Panc1 (cell line): ENCODE data around the gene TBX3. TPM values are rescaled to one million over a fixed set of nuclear protein-coding genes. Genes with fewer than 3 reads are reported as not detected.

Experiments used
- ATAC-seq: fragments of 200-7000 bp; cut with Tn5 transposase; 2 replicates; pipeline ENCODE4 v1.9.1; 2020; ENCODE audit warnings: mild to moderate bottlenecking, moderate library complexity
- BruUV-seq: library from RNA; stranded (reverse); fragments of 400-500 nt; replicated peaks from 2 replicates; lab custom pipeline; 2021; lab: Mats Ljungman, UMichigan
- CTCF ChIA-PET: fragments of 300-600 bp; sonication (Branson Sonifier 250); formaldehyde crosslinking; loops from one replicate; lab custom pipeline; 2022; ENCODE audit warnings: antibody characterized with exemption; lab: Charles Lee
- POLR2A ChIA-PET: fragments of 300-600 bp; sonication (Branson Sonifier 250); formaldehyde crosslinking; loops from one replicate; lab custom pipeline; 2022; ENCODE audit warnings: antibody characterized with exemption; lab: Charles Lee
- DNase-seq: peaks from one replicate; pipeline ENCODE4 v3.0.0-alpha.2; 2010; ENCODE audit warnings: low read depth, low spot score
- H3K27ac ChIP-seq: 2 replicates; pipeline ENCODE4 v1.5.1; 2011; ENCODE audit warnings: mild to moderate bottlenecking, low read length, inconsistent platforms
- H3K27me3 ChIP-seq: fragments of 200-500 bp; sonication (Bioruptor generic); 2 replicates; pipeline ENCODE4 v1.6.0; 2014; ENCODE audit warnings: low read length, inconsistent platforms; ENCODE audit not compliant: control insufficient read depth, insufficient read depth
- H3K36me3 ChIP-seq: fragments of 200-500 bp; sonication (Bioruptor generic); 2 replicates; pipeline ENCODE4 v1.5.1; 2014; ENCODE audit warnings: inconsistent platforms, mild to moderate bottlenecking, low read length, moderate library complexity; ENCODE audit not compliant: control insufficient read depth, insufficient read depth
- H3K4me1 ChIP-seq: 2 replicates; pipeline ENCODE4 v1.5.1; 2011; ENCODE audit warnings: inconsistent platforms, mild to moderate bottlenecking, low read length, moderate library complexity; ENCODE audit not compliant: control insufficient read depth, insufficient read depth
- H3K4me3 ChIP-seq, 2 experiments: 2 replicates each; pipeline ENCODE4 v1.5.1; 2011 to 2012; ENCODE audit warnings: low read depth in 2 of 2, low read length in 2 of 2, mild to moderate bottlenecking in 2 of 2, inconsistent platforms in 1 of 2, moderate library complexity in 1 of 2
- H3K9me3 ChIP-seq: fragments of 200-500 bp; sonication (Bioruptor generic); 2 replicates; pipeline ENCODE4 v1.5.1; 2014; ENCODE audit warnings: low read depth, mild to moderate bottlenecking, inconsistent platforms, low read length, moderate library complexity; ENCODE audit not compliant: control insufficient read depth, insufficient read depth
- POLR2AphosphoS5 ChIP-seq: IDR thresholded peaks from 2 replicates; pipeline ENCODE4 v1.6.1; 2012; ENCODE audit warnings: mild to moderate bottlenecking, low read depth, low read length, moderate library complexity
- SIN3A ChIP-seq: IDR thresholded peaks from 2 replicates; pipeline ENCODE4 v1.6.1; 2012; ENCODE audit warnings: low read depth, mild to moderate bottlenecking, low read length, moderate library complexity, borderline replicate concordance; ENCODE audit not compliant: insufficient read depth
- TCF7L2 ChIP-seq: IDR thresholded peaks from 2 replicates; pipeline ENCODE4 v1.6.1; 2011; ENCODE audit warnings: mild to moderate bottlenecking, low read depth, low read length, inconsistent platforms
- in situ Hi-C: cut with HindIII; loops from 2 replicates; pipeline ENCODE4 v1.10.0; 2016; ENCODE audit warnings: low sequenced_read_pairs, low pct_unique_long_range_greater_than_20kb
- intact Hi-C: fragments of 100-400 bp; cut with micrococcal nuclease; formaldehyde crosslinking; loops from one replicate; pipeline ENCODE4 v1.10.0; 2022; ENCODE audit not compliant: unreplicated experiment
- total RNA-seq: library from RNA; stranded (reverse); gene quantifications from one replicate; pipeline ENCODE4 v1.2.1, GENCODE V29; 2021; ENCODE audit not compliant: unreplicated experiment
- TF ChIP-seq, protein P1 (sequence below): fragments of 450-650 bp; IDR thresholded peaks from 2 replicates; pipeline ENCODE4 v1.5.1; 2017; ENCODE audit warnings: mild to moderate bottlenecking
- TF ChIP-seq, protein P2 (sequence below), 2 experiments: IDR thresholded peaks; 2 replicates each; pipeline ENCODE4 v1.6.1; 2011 to 2012; ENCODE audit warnings: low read depth in 2 of 2, control low read depth in 1 of 2, low read length in 1 of 2, mild to moderate bottlenecking in 1 of 2, moderate library complexity in 1 of 2; ENCODE audit not compliant: insufficient read depth in 1 of 2

The TBX3 gene
- total RNA-seq, 1 experiment from 2014 or later, result 5.1 TPM

DNA sequence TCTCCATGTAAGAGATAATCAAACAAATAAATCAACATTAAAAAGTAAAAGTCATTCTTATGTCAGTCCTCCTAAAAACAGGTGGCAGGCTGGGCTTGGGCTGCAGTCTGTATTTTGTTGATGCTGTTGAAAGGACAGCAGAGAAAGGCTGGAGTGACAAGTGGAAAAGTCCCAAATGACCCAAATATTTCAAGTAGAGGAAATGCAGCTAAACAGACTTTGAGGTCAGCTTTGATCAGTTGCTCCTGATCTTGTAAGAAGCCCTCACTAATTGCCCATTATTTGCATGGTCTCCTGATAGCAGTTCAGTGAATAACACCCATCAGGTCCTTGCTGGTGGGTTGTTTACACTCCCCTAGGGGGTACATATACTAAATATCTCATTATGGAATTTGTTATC is 24.9 kb downstream of the TBX3 start:
- in situ Hi-C loops, result no loop called here
- DNase-seq, result no peak
- H3K36me3 ChIP-seq, result no peaks in the 10 kb centered on the region
- TF ChIP-seq, protein P1, sequence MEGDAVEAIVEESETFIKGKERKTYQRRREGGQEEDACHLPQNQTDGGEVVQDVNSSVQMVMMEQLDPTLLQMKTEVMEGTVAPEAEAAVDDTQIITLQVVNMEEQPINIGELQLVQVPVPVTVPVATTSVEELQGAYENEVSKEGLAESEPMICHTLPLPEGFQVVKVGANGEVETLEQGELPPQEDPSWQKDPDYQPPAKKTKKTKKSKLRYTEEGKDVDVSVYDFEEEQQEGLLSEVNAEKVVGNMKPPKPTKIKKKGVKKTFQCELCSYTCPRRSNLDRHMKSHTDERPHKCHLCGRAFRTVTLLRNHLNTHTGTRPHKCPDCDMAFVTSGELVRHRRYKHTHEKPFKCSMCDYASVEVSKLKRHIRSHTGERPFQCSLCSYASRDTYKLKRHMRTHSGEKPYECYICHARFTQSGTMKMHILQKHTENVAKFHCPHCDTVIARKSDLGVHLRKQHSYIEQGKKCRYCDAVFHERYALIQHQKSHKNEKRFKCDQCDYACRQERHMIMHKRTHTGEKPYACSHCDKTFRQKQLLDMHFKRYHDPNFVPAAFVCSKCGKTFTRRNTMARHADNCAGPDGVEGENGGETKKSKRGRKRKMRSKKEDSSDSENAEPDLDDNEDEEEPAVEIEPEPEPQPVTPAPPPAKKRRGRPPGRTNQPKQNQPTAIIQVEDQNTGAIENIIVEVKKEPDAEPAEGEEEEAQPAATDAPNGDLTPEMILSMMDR, result no peak
- TF ChIP-seq, protein P2, sequence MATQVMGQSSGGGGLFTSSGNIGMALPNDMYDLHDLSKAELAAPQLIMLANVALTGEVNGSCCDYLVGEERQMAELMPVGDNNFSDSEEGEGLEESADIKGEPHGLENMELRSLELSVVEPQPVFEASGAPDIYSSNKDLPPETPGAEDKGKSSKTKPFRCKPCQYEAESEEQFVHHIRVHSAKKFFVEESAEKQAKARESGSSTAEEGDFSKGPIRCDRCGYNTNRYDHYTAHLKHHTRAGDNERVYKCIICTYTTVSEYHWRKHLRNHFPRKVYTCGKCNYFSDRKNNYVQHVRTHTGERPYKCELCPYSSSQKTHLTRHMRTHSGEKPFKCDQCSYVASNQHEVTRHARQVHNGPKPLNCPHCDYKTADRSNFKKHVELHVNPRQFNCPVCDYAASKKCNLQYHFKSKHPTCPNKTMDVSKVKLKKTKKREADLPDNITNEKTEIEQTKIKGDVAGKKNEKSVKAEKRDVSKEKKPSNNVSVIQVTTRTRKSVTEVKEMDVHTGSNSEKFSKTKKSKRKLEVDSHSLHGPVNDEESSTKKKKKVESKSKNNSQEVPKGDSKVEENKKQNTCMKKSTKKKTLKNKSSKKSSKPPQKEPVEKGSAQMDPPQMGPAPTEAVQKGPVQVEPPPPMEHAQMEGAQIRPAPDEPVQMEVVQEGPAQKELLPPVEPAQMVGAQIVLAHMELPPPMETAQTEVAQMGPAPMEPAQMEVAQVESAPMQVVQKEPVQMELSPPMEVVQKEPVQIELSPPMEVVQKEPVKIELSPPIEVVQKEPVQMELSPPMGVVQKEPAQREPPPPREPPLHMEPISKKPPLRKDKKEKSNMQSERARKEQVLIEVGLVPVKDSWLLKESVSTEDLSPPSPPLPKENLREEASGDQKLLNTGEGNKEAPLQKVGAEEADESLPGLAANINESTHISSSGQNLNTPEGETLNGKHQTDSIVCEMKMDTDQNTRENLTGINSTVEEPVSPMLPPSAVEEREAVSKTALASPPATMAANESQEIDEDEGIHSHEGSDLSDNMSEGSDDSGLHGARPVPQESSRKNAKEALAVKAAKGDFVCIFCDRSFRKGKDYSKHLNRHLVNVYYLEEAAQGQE (IDR thresholded peaks at IDR 0.05; ENCODE audit: insufficient read depth in 1 of 2, low read depth in 2 of 2, low read length in 1 of 2), result no peak
- TF ChIP-seq SIN3A (no peak), TCF7L2 (no peak), POLR2AphosphoS5 (no peak)
- no peak overlapping the region for H3K4me3 ChIP-seq
- H3K27me3 ChIP-seq, result no peaks in the 10 kb centered on the region
- no peak overlapping the region for H3K27ac ChIP-seq
- no TSS peak for BruUV-seq
- CTCF ChIA-PET, result no interaction called here
- intact Hi-C loops, result no loop called here
- no peaks in the 10 kb centered on the region for H3K4me1 ChIP-seq
- POLR2A ChIA-PET, result no interaction called here
- ATAC-seq, result no peak
- no peaks in the 10 kb centered on the region for H3K9me3 ChIP-seq

DNA sequence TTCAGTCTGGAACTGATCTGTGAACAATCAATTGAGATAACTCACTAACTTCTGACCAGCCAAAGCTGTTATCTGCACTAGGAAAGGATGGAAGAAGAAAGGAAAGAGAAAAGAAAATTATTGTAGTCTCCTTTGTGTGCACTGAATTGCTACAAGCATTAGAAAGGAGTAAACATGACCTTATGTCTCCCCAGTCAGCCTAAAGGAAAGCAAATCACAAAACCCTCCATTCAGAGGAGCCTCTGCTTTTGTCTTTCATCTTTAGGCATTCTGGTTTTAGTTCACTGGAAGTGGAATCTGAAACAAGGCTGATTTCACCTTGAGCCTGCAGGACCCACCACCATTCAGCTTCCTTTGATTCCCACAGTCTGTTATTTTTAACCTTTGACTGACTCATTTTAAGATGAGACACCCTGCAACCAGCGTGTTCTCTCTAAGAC is 26.0 kb downstream of the TBX3 start:
- TF ChIP-seq, protein P1, result no peak
- TF ChIP-seq TCF7L2 (no peak), SIN3A (no peak), POLR2AphosphoS5 (no peak)
- TF ChIP-seq, protein P2 (IDR thresholded peaks at IDR 0.05; ENCODE audit: insufficient read depth in 1 of 2, low read depth in 2 of 2, low read length in 1 of 2), result no peak
- DNase-seq, result no peak
- ChIA-PET POLR2A (no interaction called here), CTCF (no interaction called here)
- no TSS peak for BruUV-seq
- in situ Hi-C loops, result no loop called here
- intact Hi-C loops, result no loop called here
- H3K27me3 ChIP-seq, result no peaks in the 10 kb centered on the region
- no peaks in the 10 kb centered on the region for H3K36me3 ChIP-seq
- H3K9me3 ChIP-seq, result no peaks in the 10 kb centered on the region
- no peak for ATAC-seq
- no peak overlapping the region for H3K27ac ChIP-seq
- H3K4me1 ChIP-seq, result no peaks in the 10 kb centered on the region
- H3K4me3 ChIP-seq, result no peak overlapping the region
